ENCODE measurements around the gene EFHC1.
A peak's percentile ranks its signal among the peaks of the same experiment; 100 is the strongest.

EFHC1 gene

GRCh38 chr6:52497652-52498408 is 77.7 kb downstream of the EFHC1 start:
- H3K4me3 ChIP-seq (ENCODE audit: low read length) = peak overlapping the region; percentile 29; the same call in 1 of the 2 replicates
- no peak for TF ChIP-seq ZNF274 (IDR thresholded peaks at IDR 0.05; ENCODE audit: low read depth, low read length)

- no peak for TF ChIP-seq ZNF274 (IDR thresholded peaks at IDR 0.05; ENCODE audit: low read depth, low read length)
- no peak overlapping the region; the same call in 1 of the 2 replicates for H3K4me3 ChIP-seq (ENCODE audit: low read length)
Measured at GRCh38 chr6:52498538-52499017, 78.4 kb downstream of the EFHC1 start.

GRCh38 chr6:52499026-52499425 is 78.9 kb downstream of the EFHC1 start:
- no peak for TF ChIP-seq ZNF274 (IDR thresholded peaks at IDR 0.05; ENCODE audit: low read depth, low read length)
- no peak overlapping the region; the same call in 1 of the 2 replicates for H3K4me3 ChIP-seq (ENCODE audit: low read length)

DNA sequence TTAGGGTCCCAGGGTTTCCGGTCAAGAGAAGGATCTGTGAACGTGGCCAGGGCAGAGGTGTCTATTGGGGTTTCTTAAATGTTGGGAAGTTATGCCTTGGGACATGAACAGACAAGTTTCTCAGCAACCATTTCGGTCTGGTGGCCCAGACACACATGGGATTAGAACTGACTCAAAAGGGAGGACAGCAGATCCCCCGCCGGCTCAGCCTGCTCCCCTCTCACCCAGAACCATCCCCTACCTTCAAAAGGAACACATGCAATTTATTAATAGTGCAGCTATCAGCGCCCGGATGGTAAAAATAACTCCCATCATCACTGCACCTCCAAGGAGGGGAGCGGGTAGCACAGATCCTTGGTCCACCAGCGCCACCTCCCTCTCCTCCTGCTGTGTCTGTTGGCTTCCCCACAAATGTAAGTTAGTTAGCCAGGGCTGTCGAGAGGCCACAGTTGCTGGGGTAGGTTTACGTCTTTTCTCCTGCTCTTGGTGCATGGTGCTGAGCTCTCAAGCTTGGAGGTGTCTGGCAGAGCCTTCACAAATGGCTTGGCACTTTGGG is 79.6 kb downstream of the EFHC1 start:
- TF ChIP-seq ZNF274 (IDR thresholded peaks at IDR 0.05; ENCODE audit: low read depth, low read length) = no peak
- H3K4me3 ChIP-seq (ENCODE audit: low read length) = no peak overlapping the region

DNA sequence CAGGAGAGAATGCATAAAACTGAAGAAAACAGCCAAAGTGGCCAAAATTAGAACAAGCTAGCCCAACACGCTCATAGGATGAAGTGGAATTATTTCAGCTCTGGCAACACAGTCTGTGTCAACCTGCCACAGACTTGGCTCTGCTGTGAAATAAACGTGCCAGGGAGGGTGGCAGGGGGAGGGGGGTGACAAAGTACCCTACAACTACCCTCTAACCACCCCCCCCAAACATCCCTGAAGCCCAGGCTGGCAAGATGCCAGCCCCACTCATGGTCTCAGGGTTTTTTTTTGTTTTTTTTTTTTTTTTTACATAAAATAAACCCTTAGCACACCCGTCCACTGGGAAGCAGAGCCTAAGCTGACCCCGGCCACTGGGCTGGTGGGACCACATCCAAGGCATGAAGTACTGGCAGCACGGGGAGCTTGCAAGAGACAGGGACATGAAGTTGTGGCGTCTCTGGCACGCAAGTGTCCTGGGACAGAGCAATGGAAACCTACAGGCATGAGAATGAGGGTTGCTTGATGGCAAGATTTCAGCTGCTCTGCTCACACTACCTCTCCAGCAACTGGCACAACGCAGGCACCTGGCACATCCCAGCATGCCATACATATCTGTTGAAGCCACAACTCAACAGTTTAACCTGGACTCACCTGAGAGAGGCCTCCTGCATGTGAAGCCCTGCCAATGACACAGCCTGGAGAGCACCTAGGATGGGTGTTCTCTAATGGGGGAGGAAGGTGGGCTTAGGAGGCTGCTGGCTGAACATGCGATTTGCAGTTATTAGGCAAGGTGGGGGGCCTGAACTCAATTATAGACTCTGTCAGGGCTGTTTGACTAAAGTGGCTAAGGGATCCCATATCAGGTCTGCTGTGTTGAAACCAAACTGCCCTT is 80.3 kb downstream of the EFHC1 start:
- TF ChIP-seq ZNF274 (IDR thresholded peaks at IDR 0.05; ENCODE audit: low read depth, low read length) = no peak

DNA sequence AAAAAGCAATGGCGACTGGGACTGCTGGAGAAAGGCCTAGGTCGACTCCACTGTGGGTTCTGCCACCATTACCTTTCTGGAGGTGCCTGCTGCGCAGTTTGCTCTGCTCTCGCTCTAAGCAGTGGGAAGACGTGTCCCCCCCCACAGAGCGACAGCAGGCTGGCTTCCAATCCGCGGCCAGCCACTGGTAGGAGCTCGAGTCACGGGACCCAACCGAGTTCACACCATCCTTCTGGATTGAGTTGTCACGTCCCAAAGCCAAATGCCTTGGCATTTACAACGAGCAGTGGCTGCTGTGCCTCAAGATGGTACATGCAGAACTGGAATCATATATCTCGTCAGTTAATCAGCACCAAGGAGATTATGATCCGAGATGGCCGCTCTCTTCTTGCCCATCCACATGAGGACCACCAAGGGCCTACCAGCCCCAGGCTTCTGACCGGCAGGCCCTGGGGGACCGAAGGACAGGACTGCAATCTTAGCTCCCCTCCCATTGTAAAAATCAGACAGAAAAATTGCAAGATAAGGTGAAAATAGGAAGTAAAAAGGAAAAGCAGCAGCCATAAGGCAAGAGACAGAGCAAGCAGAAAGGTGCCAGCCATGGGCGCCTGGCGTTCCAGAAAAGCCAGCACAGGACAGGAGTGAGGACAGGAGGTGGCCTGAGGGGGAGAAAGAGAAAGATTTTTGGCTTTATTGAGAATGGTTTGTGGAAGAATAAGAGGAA is 82.3 kb downstream of the EFHC1 start:
- no peak for TF ChIP-seq ZNF274 (IDR thresholded peaks at IDR 0.05; ENCODE audit: low read depth, low read length)
- H3K4me3 ChIP-seq (ENCODE audit: low read length) = no peak overlapping the region

More for the DNA sequence above, 80.3 kb downstream of the EFHC1 start:
- H3K4me3 ChIP-seq (ENCODE audit: low read length) = no peak overlapping the region

- H3K4me3 ChIP-seq (ENCODE audit: low read length) = no peak overlapping the region
- TF ChIP-seq ZNF274 (IDR thresholded peaks at IDR 0.05; ENCODE audit: low read depth, low read length) = no peak
Measured at GRCh38 chr6:52503323-52503747, 83.2 kb downstream of the EFHC1 start.

DNA sequence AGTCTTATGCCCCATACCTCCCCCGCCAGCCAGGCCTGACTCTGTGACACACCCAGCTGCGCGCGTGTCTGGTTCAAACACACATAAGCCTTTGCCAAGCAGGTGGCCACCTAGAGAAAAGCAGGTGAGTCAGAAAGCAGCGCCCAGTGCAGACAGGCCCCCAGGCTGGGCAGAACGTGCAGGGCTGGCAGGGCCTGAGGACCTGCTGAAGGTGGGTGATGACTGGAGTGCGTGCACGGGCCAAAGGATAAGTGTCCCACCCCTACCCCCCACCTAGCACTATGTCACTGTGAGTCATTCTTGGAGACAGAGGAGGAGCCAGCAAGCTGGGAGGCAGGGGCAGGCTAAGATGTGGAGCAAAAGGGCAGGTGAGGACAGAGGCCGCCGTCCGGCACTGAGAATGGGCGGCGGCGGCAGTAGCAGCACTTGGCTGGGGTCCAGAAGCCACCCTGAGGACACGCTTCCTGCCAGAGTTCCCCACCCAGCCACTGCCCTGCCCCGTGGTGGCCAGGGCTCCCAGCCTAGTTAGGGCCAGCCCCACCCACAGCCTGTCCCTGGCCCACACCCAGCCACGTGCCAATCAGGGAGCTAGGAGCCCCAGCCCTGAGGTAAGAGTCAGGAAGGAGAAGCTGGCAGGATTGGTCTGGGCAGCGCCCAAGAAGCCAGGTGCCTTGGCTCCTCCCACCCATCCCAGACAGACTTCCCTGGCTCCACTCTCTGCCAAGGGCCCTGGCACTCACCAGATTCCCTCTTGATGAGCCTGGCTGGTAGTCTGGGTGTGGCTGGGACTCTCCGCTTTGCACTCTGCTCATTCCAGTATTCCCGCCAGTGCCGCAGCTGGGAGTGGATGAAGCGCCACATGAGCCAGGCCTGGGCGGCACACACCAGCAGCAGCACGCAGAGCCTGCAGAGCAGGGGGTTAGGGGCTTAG is 84.0 kb downstream of the EFHC1 start:
- no peak for TF ChIP-seq ZNF274 (IDR thresholded peaks at IDR 0.05; ENCODE audit: low read depth, low read length)
- H3K4me3 ChIP-seq (ENCODE audit: low read length) = no peak overlapping the region

- no peak overlapping the region for H3K4me3 ChIP-seq (ENCODE audit: low read length)
- TF ChIP-seq ZNF274 (IDR thresholded peaks at IDR 0.05; ENCODE audit: low read depth, low read length) = no peak
Measured at GRCh38 chr6:52504782-52505136, 84.6 kb downstream of the EFHC1 start.

GRCh38 chr6:52505726-52506409 is 85.7 kb downstream of the EFHC1 start:
- no peak for TF ChIP-seq ZNF274 (IDR thresholded peaks at IDR 0.05; ENCODE audit: low read depth, low read length)
- no peak overlapping the region for H3K4me3 ChIP-seq (ENCODE audit: low read length)

- TF ChIP-seq ZNF274 (IDR thresholded peaks at IDR 0.05; ENCODE audit: low read depth, low read length) = no peak
Measured at GRCh38 chr6:52506476-52506875, 86.3 kb downstream of the EFHC1 start.

DNA sequence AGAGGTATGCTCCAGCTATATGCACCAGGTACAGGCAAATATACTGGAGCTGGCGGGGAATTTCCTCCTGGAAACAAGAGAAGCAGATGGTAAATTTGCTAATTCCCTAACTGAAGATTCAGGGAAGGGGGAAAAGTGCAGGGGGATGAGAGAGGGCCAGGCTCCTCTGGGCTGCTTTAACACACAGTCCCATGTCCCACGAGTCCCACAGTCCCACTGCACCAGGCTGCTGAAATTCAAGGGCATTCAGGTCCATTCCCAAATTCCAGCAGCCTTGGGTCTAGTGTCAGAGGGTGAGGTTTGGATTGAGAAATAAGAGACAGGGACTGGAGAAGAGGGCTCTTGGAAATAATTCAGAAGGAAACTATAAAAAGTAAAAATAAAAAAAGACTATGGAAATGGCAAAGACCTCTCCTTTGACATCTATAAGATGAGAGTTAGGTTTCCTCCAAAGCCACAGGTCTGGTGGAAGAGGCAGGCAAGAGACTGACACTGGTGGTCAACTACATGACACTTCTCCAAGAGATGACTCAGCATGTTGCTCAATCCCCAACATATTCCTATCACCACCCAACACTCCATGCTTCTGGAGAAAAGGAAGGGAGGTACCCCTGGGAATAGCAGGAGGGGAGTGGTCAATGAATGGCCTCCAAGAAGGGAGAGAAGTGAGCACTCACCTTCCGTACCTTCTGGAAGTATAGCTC is 87.6 kb downstream of the EFHC1 start:
- H3K4me3 ChIP-seq (ENCODE audit: low read length) = no peak overlapping the region
- no peak for TF ChIP-seq ZNF274 (IDR thresholded peaks at IDR 0.05; ENCODE audit: low read depth, low read length)

More at GRCh38 chr6:52506476-52506875, 86.3 kb downstream of the EFHC1 start:
- H3K4me3 ChIP-seq (ENCODE audit: low read length) = no peak overlapping the region
